Measurements from ENCODE around the gene CHERP.

The CHERP gene

GRCh38 chr19:16542910-16543472, 754 bp upstream of the CHERP start:
- DNase-seq (ENCODE audit: low read depth): no peak

- DNase-seq (ENCODE audit: low read depth): no peak
These were observed 652 bp downstream of the CHERP start for GRCh38 chr19:16541526-16542044.

GRCh38 chr19:16540948-16541347, 1.3 kb downstream of the CHERP start:
- DNase-seq (ENCODE audit: low read depth): no peak

GRCh38 chr19:16537111-16537510, 5.1 kb downstream of the CHERP start:
- DNase-seq (ENCODE audit: low read depth): no peak

- DNase-seq (ENCODE audit: low read depth): no peak
These were observed 6.1 kb downstream of the CHERP start for GRCh38 chr19:16536130-16536529.

GRCh38 chr19:16535381-16535780, 6.9 kb downstream of the CHERP start:
- DNase-seq (ENCODE audit: low read depth): no peak

GRCh38 chr19:16532440-16533234, 9.6 kb downstream of the CHERP start:
- no peak for DNase-seq (ENCODE audit: low read depth)

GRCh38 chr19:16531380-16531669, 10.9 kb downstream of the CHERP start:
- DNase-seq (ENCODE audit: low read depth): no peak

- DNase-seq (ENCODE audit: low read depth): no peak
These were observed 11.5 kb downstream of the CHERP start for GRCh38 chr19:16530540-16531379.

- no peak for DNase-seq (ENCODE audit: low read depth)
These were observed 12.6 kb downstream of the CHERP start for GRCh38 chr19:16529466-16530144.

GRCh38 chr19:16527971-16528521, 14.2 kb downstream of the CHERP start:
- DNase-seq (ENCODE audit: low read depth): no peak

- no peak for DNase-seq (ENCODE audit: low read depth)
These were observed 14.8 kb downstream of the CHERP start for GRCh38 chr19:16527334-16527935.

- no peak for DNase-seq (ENCODE audit: low read depth)
These were observed 16.3 kb downstream of the CHERP start for GRCh38 chr19:16525751-16526481.

- no peak for DNase-seq (ENCODE audit: low read depth)
These were observed 17.1 kb downstream of the CHERP start for GRCh38 chr19:16524991-16525734.

GRCh38 chr19:16522559-16523377, 19.5 kb downstream of the CHERP start:
- no peak for DNase-seq (ENCODE audit: low read depth)

GRCh38 chr19:16521715-16522289, 20.4 kb downstream of the CHERP start:
- DNase-seq (ENCODE audit: low read depth): no peak

GRCh38 chr19:16520986-16521624, 21.1 kb downstream of the CHERP start:
- no peak for DNase-seq (ENCODE audit: low read depth)

Data from HS-5 (cell line).